ENCODE data around the gene IL22RA1. TPM values are rescaled to one million over a fixed set of nuclear protein-coding genes. Genes with fewer than 3 reads are reported as not detected.

IL22RA1 gene
- total and polyA plus RNA-seq, 2 donors from 2014 or later, result 1.4 TPM

GRCh38 chr1:24075946-24076345 lies 67.0 kb downstream of the IL22RA1 start:
- intact Hi-C loops (cut with DNase I), result no loop called here
- no peak overlapping the region for H3K27ac ChIP-seq (ENCODE audit: low read depth in 2 of 2, low read length in 2 of 2)
- no peaks in the 10 kb centered on the region for H3K36me3 ChIP-seq (ENCODE audit: control insufficient read depth in 2 of 3, insufficient read depth in 3 of 3, low read length in 3 of 3)
- H3K9ac ChIP-seq (ENCODE audit: low read length in 3 of 3), result no peak overlapping the region
- no peak overlapping the region for H3K4me3 ChIP-seq (ENCODE audit: low read length in 3 of 3)
- H3K27me3 ChIP-seq (ENCODE audit: control insufficient read depth, insufficient read depth, low read length), result no peaks in the 10 kb centered on the region
- DNase-seq, result no peak
- FAIRE-seq, result no peak
- peaks cover 0 to 2% (median 0%) of the 10 kb centered on the region in 3 donors for H3K4me1 ChIP-seq (ENCODE audit: control insufficient read depth in 2 of 3, insufficient read depth in 2 of 3, low read depth in 1 of 3, low read length in 3 of 3)
- no peak for TF ChIP-seq CTCF (IDR thresholded peaks at IDR 0.05; ENCODE audit: borderline replicate concordance, extremely low read depth, insufficient read depth)
- no peaks in the 10 kb centered on the region for H3K9me3 ChIP-seq (ENCODE audit: control insufficient read depth in 2 of 3, insufficient read depth in 1 of 3, low read length in 3 of 3)

GRCh38 chr1:24075590-24075854 lies 67.4 kb downstream of the IL22RA1 start:
- FAIRE-seq (no peak), DNase-seq (peak in 1 of 5 donors; percentile 13)
- no peak for TF ChIP-seq CTCF (IDR thresholded peaks at IDR 0.05; ENCODE audit: borderline replicate concordance, extremely low read depth, insufficient read depth)
- Histone ChIP-seq H3K9me3 (ENCODE audit: control insufficient read depth in 2 of 3, insufficient read depth in 1 of 3, low read length in 3 of 3) (no peaks in the 10 kb centered on the region), H3K36me3 (ENCODE audit: control insufficient read depth in 2 of 3, insufficient read depth in 3 of 3, low read length in 3 of 3) (no peaks in the 10 kb centered on the region), H3K4me1 (ENCODE audit: control insufficient read depth in 2 of 3, insufficient read depth in 2 of 3, low read depth in 1 of 3, low read length in 3 of 3) (peaks cover 0 to 2% (median 0%) of the 10 kb centered on the region in 3 donors), H3K4me3 (ENCODE audit: low read length in 3 of 3) (no peak overlapping the region), H3K27me3 (ENCODE audit: control insufficient read depth, insufficient read depth, low read length) (no peaks in the 10 kb centered on the region), H3K9ac (ENCODE audit: low read length in 3 of 3) (no peak overlapping the region), H3K27ac (ENCODE audit: low read depth in 2 of 2, low read length in 2 of 2) (no peak overlapping the region)
- intact Hi-C loops (cut with DNase I), result no loop called here

GRCh38 chr1:24074817-24075589 lies 67.9 kb downstream of the IL22RA1 start:
- Histone ChIP-seq H3K4me3 (ENCODE audit: low read length in 3 of 3) (no peak overlapping the region), H3K27ac (ENCODE audit: low read depth in 2 of 2, low read length in 2 of 2) (no peak overlapping the region), H3K9me3 (ENCODE audit: control insufficient read depth in 2 of 3, insufficient read depth in 1 of 3, low read length in 3 of 3) (no peaks in the 10 kb centered on the region), H3K27me3 (ENCODE audit: control insufficient read depth, insufficient read depth, low read length) (no peaks in the 10 kb centered on the region), H3K4me1 (ENCODE audit: control insufficient read depth in 2 of 3, insufficient read depth in 2 of 3, low read depth in 1 of 3, low read length in 3 of 3) (peaks cover 0 to 2% (median 0%) of the 10 kb centered on the region in 3 donors), H3K36me3 (ENCODE audit: control insufficient read depth in 2 of 3, insufficient read depth in 3 of 3, low read length in 3 of 3) (no peaks in the 10 kb centered on the region), H3K9ac (ENCODE audit: low read length in 3 of 3) (no peak overlapping the region)
- FAIRE-seq, result no peak
- no peak for TF ChIP-seq CTCF (IDR thresholded peaks at IDR 0.05; ENCODE audit: borderline replicate concordance, extremely low read depth, insufficient read depth)
- intact Hi-C loops (cut with DNase I), result no loop called here
- peak in 2 of 5 donors; percentile 30 to 35 for DNase-seq
